GM15510 (cell line): ENCODE measurements around the gene SLC35A3.

ENCODE experiments used
- POLR2A ChIP-seq: IDR thresholded peaks from 3 replicates; pipeline ENCODE4 v1.6.1; 2011; ENCODE audit warnings: borderline replicate concordance; ENCODE audit not compliant: insufficient read length; ENCODE audit errors: extremely low read depth

The SLC35A3 gene

GRCh38 chr1:100001462-100001861, 31.7 kb downstream of the SLC35A3 start:
- no peak for TF ChIP-seq POLR2A

GRCh38 chr1:100005424-100005823, 35.6 kb downstream of the SLC35A3 start:
- TF ChIP-seq POLR2A: no peak

GRCh38 chr1:100006688-100007087, 36.9 kb downstream of the SLC35A3 start:
- no peak for TF ChIP-seq POLR2A

GRCh38 chr1:100009458-100009857, 39.7 kb downstream of the SLC35A3 start:
- TF ChIP-seq POLR2A: no peak

- TF ChIP-seq POLR2A: no peak
These were observed 41.0 kb downstream of the SLC35A3 start for GRCh38 chr1:100010804-100011203.

- TF ChIP-seq POLR2A: no peak
These were observed 49.4 kb downstream of the SLC35A3 start for GRCh38 chr1:100019220-100019619.

GRCh38 chr1:100023482-100023881, 53.7 kb downstream of the SLC35A3 start:
- no peak for TF ChIP-seq POLR2A

- TF ChIP-seq POLR2A: no peak
These were observed 57.4 kb downstream of the SLC35A3 start for GRCh38 chr1:100027212-100027611.

- no peak for TF ChIP-seq POLR2A
These were observed 59.0 kb downstream of the SLC35A3 start for GRCh38 chr1:100028765-100029164.

- no peak for TF ChIP-seq POLR2A
These were observed 64.7 kb downstream of the SLC35A3 start for GRCh38 chr1:100034470-100034869.

- TF ChIP-seq POLR2A: no peak
These were observed 65.4 kb downstream of the SLC35A3 start for GRCh38 chr1:100035214-100035613.

- TF ChIP-seq POLR2A: no peak
These were observed 67.2 kb downstream of the SLC35A3 start for GRCh38 chr1:100036718-100037655.

- no peak for TF ChIP-seq POLR2A
These were observed 67.8 kb downstream of the SLC35A3 start for GRCh38 chr1:100037656-100037926.

GRCh38 chr1:100037927-100038659, 68.3 kb downstream of the SLC35A3 start:
- peak; percentile 96 for TF ChIP-seq POLR2A

GRCh38 chr1:100038660-100039287, 69.0 kb downstream of the SLC35A3 start:
- TF ChIP-seq POLR2A: peak; percentile 55

GRCh38 chr1:100039591-100039990, 69.8 kb downstream of the SLC35A3 start:
- no peak for TF ChIP-seq POLR2A

GRCh38 chr1:100045206-100045605, 75.4 kb downstream of the SLC35A3 start:
- no peak for TF ChIP-seq POLR2A

- TF ChIP-seq POLR2A: no peak
These were observed 80.3 kb downstream of the SLC35A3 start for GRCh38 chr1:100050139-100050538.
